Ishikawa (cell line): Measurements from ENCODE around the gene DUSP23.

ENCODE experiments used
- CEBPB ChIP-seq: IDR thresholded peaks from 2 replicates; pipeline ENCODE4 v1.6.1; 2012
- CREB1 ChIP-seq: IDR thresholded peaks from 2 replicates; pipeline ENCODE4 v1.6.1; 2012; ENCODE audit warnings: low read depth
- EGR1 ChIP-seq: IDR thresholded peaks from 2 replicates; pipeline ENCODE4 v1.6.1; 2012
- EP300 ChIP-seq: IDR thresholded peaks from 2 replicates; pipeline ENCODE4 v1.6.1; 2012; ENCODE audit warnings: borderline replicate concordance
- FOXM1 ChIP-seq: IDR thresholded peaks from 2 replicates; pipeline ENCODE4 v1.6.1; 2012; ENCODE audit warnings: low read depth, borderline replicate concordance
- MAX ChIP-seq: IDR thresholded peaks from 2 replicates; pipeline ENCODE4 v1.6.1; 2012
- NFIC ChIP-seq: IDR thresholded peaks from 2 replicates; pipeline ENCODE4 v1.6.1; 2012
- RAD21 ChIP-seq: IDR thresholded peaks from 2 replicates; pipeline ENCODE4 v1.6.1; 2012; ENCODE audit warnings: low read depth
- REST ChIP-seq: IDR thresholded peaks from 2 replicates; pipeline ENCODE4 v1.6.1; 2012; ENCODE audit warnings: low read depth, mild to moderate bottlenecking
- TAF1 ChIP-seq: IDR thresholded peaks from 2 replicates; pipeline ENCODE4 v1.6.1; 2012; ENCODE audit warnings: low read depth, mild to moderate bottlenecking
- TCF12 ChIP-seq: IDR thresholded peaks from 2 replicates; pipeline ENCODE4 v1.6.1; 2012; ENCODE audit warnings: low read depth
- TEAD4 ChIP-seq: IDR thresholded peaks from 2 replicates; pipeline ENCODE4 v1.6.1; 2012
- USF1 ChIP-seq: IDR thresholded peaks from 2 replicates; pipeline ENCODE4 v1.6.1; 2012
- YY1 ChIP-seq: IDR thresholded peaks from 2 replicates; pipeline ENCODE4 v1.6.1; 2012; ENCODE audit warnings: low read depth
- ZBTB7A ChIP-seq: IDR thresholded peaks from 2 replicates; pipeline ENCODE4 v1.6.1; 2012; ENCODE audit warnings: low read depth

The DUSP23 gene

GRCh38 chr1:159780583-159781582 is at the start of gene DUSP23:
DUSP23 (plus strand) TSS chr1:159780962; CDS start chr1:159781101, 139 bp downstream.
- TF ChIP-seq TCF12 (peak; percentile 44; the same call in 1 of the 2 replicates), EP300 (peak; percentile 12; the same call in 1 of the 2 replicates), RAD21 (peak; percentile 86), MAX (peak; percentile 99), CEBPB (peak; percentile 76), CREB1 (0 out of 2 replicates have a peak, but pooled peaks have one; percentile 37), NFIC (peak; percentile 9; the same call in 1 of the 2 replicates), USF1 (peak; percentile 96), TAF1 (peak; percentile 53), YY1 (0 out of 2 replicates have a peak, but pooled peaks have one; percentile 25), FOXM1 (no peak), EGR1 (peak; percentile 97), TEAD4 (peak; percentile 34; the same call in 1 of the 2 replicates), REST (no peak), ZBTB7A (peak; percentile 68; the same call in 1 of the 2 replicates)

- TF ChIP-seq TAF1 (no peak), NFIC (no peak), FOXM1 (no peak), TCF12 (no peak), EP300 (no peak), USF1 (no peak)
Measured at GRCh38 chr1:159737238-159737916, 43.4 kb upstream of the DUSP23 start.

- TF ChIP-seq EP300 (no peak), TCF12 (no peak), MAX (no peak), RAD21 (no peak), CEBPB (no peak), YY1 (no peak), USF1 (no peak), TAF1 (no peak), CREB1 (no peak), TEAD4 (no peak)
Measured at GRCh38 chr1:159743651-159744410, 36.9 kb upstream of the DUSP23 start.

GRCh38 chr1:159746666-159747065 is 34.1 kb upstream of the DUSP23 start:
- no peak for TF ChIP-seq EP300
- no peak for TF ChIP-seq ZBTB7A
- TF ChIP-seq TEAD4 = no peak
- TF ChIP-seq NFIC = no peak
- no peak for TF ChIP-seq YY1
- TF ChIP-seq FOXM1 = no peak
- no peak for TF ChIP-seq TAF1
- no peak for TF ChIP-seq CREB1
- no peak for TF ChIP-seq CEBPB
- TF ChIP-seq RAD21 = no peak
- no peak for TF ChIP-seq MAX
- no peak for TF ChIP-seq EGR1
- no peak for TF ChIP-seq USF1
- TF ChIP-seq TCF12 = no peak

GRCh38 chr1:159748370-159748769 is 32.4 kb upstream of the DUSP23 start:
- no peak for TF ChIP-seq EGR1
- TF ChIP-seq MAX = no peak
- no peak for TF ChIP-seq TCF12
- no peak for TF ChIP-seq CEBPB
- TF ChIP-seq RAD21 = no peak
- no peak for TF ChIP-seq REST
- no peak for TF ChIP-seq TEAD4
- no peak for TF ChIP-seq ZBTB7A
- TF ChIP-seq USF1 = no peak
- no peak for TF ChIP-seq CREB1
- no peak for TF ChIP-seq TAF1
- TF ChIP-seq YY1 = no peak
- TF ChIP-seq FOXM1 = no peak
- no peak for TF ChIP-seq EP300
- no peak for TF ChIP-seq NFIC
